LoVo (cell line): ENCODE data around the gene NOTCH1.
A peak's percentile ranks its signal among the peaks of the same experiment; 100 is the strongest.
"Not testable (repeated sequence)": the region's sequence is repeated elsewhere in the genome, so short reads cannot be mapped to it uniquely, and the experiment has no call there.

Experiments used
- DNase-seq: peaks from one replicate; pipeline ENCODE4 v3.0.0-alpha.2; 2016; ENCODE audit warnings: low spot score

The NOTCH1 gene

GRCh38 chr9:136564379-136564988 is 18.6 kb upstream of the NOTCH1 start:
- DNase-seq: no peak

- DNase-seq: no peak
Observed at GRCh38 chr9:136563646-136564325, 17.9 kb upstream of the NOTCH1 start.

DNA sequence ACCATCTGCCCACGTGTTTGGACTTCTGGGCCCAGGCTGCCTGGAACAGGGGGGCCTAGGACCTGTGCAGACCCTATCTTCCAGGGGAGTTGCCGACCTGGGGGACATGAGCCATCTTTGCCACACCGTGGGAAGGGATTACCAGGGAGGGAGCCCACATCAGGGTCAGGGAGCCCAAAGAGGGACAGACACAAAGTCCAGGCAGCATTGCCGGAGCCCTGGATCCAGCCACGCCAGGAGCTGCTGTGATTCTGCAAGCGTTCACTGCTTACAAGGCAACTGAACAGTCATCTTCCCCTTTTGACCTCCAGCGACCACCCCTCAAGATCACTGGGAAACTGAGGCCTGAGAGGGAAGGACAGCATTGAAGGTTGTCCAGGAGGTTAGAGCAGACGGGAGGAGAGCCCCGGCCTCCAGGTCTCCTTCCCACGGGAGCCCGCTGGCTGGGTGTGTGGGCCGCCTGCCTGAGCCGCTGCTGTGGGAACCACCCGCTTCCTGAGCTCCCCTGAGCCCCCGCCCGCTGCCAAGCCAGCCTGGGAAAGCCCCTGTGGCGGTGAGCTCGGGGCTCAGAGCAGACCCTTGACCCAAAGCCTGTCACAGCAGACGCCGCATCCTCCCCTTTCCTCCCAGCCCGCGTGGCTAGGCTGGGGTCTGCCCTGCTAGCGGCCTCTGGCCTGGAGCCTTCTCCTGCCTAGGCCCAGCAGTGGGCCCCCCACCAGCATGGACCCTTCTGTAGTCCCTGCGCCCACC is 17.1 kb upstream of the NOTCH1 start:
- DNase-seq: no peak

DNA sequence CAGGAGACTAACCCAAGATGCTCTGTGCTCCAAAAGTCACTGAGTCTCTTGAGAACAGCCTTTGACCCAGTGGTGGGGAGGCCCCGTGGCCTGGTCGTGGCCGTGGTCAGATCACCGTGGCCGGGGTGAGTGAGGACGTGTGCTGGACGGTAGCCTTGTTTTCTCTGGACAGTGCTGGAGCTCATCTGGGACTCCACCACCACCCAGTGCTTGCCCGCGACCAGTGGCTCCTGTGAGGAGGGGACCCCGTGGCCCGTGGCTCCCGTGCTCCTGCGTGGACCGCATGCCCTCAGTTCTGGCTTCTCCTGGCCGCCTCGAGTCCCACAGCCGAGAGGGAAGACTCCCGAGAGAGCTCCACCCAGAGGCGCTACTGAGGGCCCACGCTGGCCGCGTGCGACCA is 15.9 kb upstream of the NOTCH1 start:
- DNase-seq: no peak

DNA sequence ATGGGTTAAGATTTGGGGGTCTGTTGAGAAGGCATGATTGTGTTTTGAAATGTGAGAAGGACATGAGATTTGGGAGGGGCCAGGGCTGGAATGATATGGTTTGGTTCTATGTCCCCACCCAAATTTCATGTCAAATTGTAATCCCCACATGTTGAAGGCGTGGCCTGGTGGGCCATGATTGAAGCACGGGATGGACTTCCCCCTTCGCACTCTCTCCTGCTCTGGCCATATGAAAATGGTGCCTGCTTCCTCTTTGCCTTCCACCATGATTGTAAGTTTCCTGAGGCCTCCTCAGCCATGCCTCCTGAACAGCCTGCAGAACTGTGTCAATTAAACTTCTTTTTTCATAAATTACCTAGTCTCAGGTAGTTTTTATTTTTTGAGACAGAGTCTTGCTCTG is 14.7 kb upstream of the NOTCH1 start:
- no peak for DNase-seq

- not testable (repeated sequence) for DNase-seq
Observed at GRCh38 chr9:136559371-136559770, 13.5 kb upstream of the NOTCH1 start.

- not testable (repeated sequence) for DNase-seq
Observed at GRCh38 chr9:136558846-136559245, 13.0 kb upstream of the NOTCH1 start.

- DNase-seq: no peak
Observed at GRCh38 chr9:136558373-136558772, 12.5 kb upstream of the NOTCH1 start.

- DNase-seq: no peak
Observed at GRCh38 chr9:136557036-136557435, 11.2 kb upstream of the NOTCH1 start.

DNA sequence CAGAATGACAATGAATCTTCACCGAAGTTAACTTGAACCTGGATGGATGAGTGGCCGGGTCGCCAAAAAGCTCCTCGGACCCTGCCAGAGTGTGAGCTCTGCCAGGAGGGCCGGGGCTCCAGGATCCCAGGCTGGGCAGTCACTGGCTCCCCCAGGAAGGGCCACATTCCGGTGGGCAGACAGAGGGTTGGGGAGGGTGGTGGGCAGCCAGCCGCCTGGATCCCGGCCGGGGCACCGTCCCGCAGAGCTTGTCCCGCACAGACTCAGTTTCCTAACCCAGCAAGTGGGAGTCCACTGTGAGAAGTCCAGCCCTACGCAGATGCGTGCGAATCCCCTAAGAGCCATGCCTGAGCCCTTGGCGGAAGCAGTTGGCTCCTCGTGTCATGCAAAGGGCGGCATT is 10.3 kb upstream of the NOTCH1 start:
- no peak for DNase-seq

- DNase-seq: no peak
Observed at GRCh38 chr9:136554870-136555269, 9.0 kb upstream of the NOTCH1 start.

- DNase-seq: no peak
Observed at GRCh38 chr9:136553581-136553980, 7.7 kb upstream of the NOTCH1 start.

DNA sequence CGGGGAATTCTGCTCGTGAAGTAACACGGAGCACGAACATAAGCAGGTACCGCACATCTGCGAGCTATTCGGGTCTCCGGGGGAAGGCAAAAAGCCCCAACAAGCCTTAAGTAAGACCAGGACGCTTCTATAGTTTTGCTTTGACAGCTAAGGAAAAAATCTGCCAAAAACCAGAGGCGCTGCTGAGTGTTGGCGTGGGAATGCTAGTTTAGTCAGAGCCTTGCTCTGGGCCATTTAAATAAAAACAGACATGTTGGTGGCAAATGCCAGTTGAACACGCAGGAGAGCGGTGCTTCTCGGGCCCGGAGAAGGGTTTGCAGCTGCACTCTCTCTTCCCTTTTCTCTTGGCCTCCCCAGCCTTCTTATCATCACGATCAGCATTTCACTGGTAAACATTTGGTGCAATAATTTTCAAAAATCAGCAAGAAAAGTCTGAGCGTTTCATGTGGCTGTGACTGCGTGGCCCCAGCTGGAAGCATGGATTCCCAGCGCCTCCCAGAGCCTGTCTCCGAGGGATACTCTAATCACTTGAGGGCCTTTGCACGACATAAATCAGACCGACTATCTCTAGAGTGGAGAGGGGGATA is 6.4 kb upstream of the NOTCH1 start:
- DNase-seq: no peak

- DNase-seq: peak; percentile 74
Observed at GRCh38 chr9:136551401-136552116, 5.7 kb upstream of the NOTCH1 start.

- peak; percentile 25 for DNase-seq
Observed at GRCh38 chr9:136550439-136551289, 4.8 kb upstream of the NOTCH1 start.

DNA sequence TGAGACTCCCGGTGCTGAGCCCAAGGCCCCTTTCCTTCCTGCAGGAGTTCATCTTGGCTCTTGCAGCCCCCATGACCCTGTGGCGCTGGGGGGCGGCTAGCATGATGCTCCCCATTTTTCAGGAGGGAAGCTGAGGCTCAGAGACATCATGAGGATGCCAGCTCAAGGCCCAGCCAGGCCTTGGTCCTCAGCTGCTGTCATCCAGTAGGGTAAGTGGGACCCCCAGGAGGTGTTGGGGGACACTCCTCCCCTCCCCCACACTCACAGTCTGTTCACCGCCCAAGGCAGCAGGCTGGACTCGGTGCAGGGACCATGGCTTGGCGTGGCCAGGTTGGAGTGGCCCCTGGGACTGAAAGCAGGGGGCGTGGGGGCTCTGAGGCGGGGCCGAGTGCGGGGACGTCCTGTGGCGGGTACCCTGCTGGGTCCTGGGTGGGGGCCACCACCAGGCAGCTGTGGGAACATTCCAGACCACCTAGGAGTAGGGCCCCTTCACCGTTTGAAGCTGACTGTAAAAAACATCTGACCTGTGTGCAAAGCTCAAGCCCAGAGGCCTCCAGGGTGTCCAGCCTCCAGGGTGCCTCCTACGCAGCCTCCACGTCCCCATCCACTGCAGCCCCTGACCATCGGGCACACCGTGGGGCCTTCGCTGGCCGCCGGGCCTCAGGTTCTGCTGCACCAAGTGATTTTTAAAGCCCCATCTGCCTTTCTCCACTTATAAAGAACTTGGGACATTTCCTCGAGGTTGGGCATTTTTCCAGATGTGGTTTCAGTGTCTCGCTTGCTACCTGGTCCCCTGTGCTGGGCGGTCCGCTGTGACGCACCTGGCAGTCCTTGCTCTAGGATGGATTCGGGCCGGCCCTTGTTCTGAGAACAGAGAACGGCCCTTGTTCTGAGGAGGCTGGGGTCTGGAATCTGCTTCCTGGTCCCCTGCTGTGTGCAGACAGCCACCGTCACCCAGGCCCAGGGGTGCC is 3.4 kb upstream of the NOTCH1 start:
- DNase-seq: no peak

GRCh38 chr9:136547508-136548215 is 1.8 kb upstream of the NOTCH1 start:
- DNase-seq: no peak

GRCh38 chr9:136546697-136547501 is 1.1 kb upstream of the NOTCH1 start:
- peak; percentile 47 for DNase-seq

DNA sequence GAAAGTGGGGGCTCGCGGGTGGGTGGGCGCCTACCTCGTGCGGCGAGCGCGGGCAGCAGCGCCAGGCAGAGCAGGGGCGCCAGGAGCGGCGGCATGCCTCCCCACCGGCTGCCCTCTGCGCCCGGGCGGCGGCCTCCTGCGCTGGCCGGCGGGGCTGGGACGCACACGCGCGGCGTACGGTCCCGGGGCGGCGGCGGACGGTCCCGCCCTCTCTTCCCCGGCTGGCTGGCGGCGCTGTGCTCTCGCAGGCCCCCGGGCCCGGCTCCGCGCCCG is 220 bp downstream of the NOTCH1 start:
- no peak for DNase-seq
